HepG2 (cell line): ENCODE data around the gene CAST. TPM values are rescaled to one million over a fixed set of nuclear protein-coding genes. Genes with fewer than 3 reads are reported as not detected.

Experiments used
- ATAC-seq: fragments of 200-7000 bp; cut with Tn5 transposase; 3 replicates; pipeline ENCODE4 v1.9.1; 2020; ENCODE audit warnings: mild to moderate bottlenecking, moderate library complexity
- BruUV-seq: library from RNA; stranded (reverse); fragments of 400-500 nt; replicated peaks from 2 replicates; lab custom pipeline; 2021; lab: Mats Ljungman, UMichigan
- CTCF ChIA-PET: fragments of 300-600 bp; formaldehyde crosslinking; extraction: SDS; loops from one replicate; lab custom pipeline; 2021; ENCODE audit warnings: low total read pairs, inconsistent platforms, low intra/inter-chr PET ratio; lab: Yijun Ruan, JAX
- POLR2A ChIA-PET: fragments of 350-600 bp; sonication (Branson Sonifier 250); formaldehyde crosslinking; loops from one replicate; lab custom pipeline; 2020; ENCODE audit warnings: antibody characterized with exemption, inconsistent platforms; lab: Yijun Ruan, JAX
- DNase-seq: peaks from one replicate; pipeline ENCODE4 v3.0.0-alpha.2; 2015; ENCODE audit warnings: low spot score
- FAIRE-seq: peaks from 3 replicates; lab custom pipeline; 2011; peaks lifted over from hg19 to GRCh38; lab: Jason Lieb, UNC
- H2AFZ ChIP-seq: one replicate; pipeline ENCODE4 v1.6.1; 2011; ENCODE audit warnings: low read length, inconsistent platforms
- H3K27ac ChIP-seq: fragments of 300-600 bp; 3 replicates; pipeline ENCODE4 v1.8.0; 2011; ENCODE audit warnings: mixed run types, mild to moderate bottlenecking, mixed read lengths, low read length, inconsistent platforms; ENCODE audit not compliant: insufficient read depth; ENCODE audit errors: extremely low read length
- H3K27me3 ChIP-seq, 2 experiments: fragments of 200-600 bp in 1 of 2; 2 replicates in 1 of 2; 3 replicates in 1 of 2; pipeline versions ENCODE4 v1.6.0 to v1.8.0; 2011; ENCODE audit warnings: low read length in 2 of 2, mild to moderate bottlenecking in 2 of 2, moderate library complexity in 2 of 2, inconsistent platforms in 1 of 2; ENCODE audit not compliant: insufficient read depth in 2 of 2, control insufficient read depth in 1 of 2
- H3K36me3 ChIP-seq, 2 experiments: fragments of 200-600 bp in 1 of 2; replicated peaks in 1 of 2; 2 replicates in 1 of 2; 3 replicates in 1 of 2; pipeline versions ENCODE4 v1.5.1 to v1.8.0; 2011; ENCODE audit warnings: low read length in 2 of 2, inconsistent platforms in 1 of 2; ENCODE audit not compliant: insufficient read depth in 2 of 2, control insufficient read depth in 1 of 2
- H3K4me1 ChIP-seq: 2 replicates; pipeline ENCODE4 v1.5.1; 2012; ENCODE audit warnings: low read length, inconsistent platforms; ENCODE audit not compliant: insufficient read depth
- H3K4me2 ChIP-seq: 2 replicates; pipeline ENCODE4 v1.6.0; 2011; ENCODE audit warnings: low read depth, low read length, inconsistent platforms
- H3K4me3 ChIP-seq, 3 experiments: fragments of 200-600 bp in 1 of 3; sonication (generic), shearing (Covaris generic) in 1 of 3; replicated peaks in 1 of 3; 2 replicates each; pipeline ENCODE4 v1.5.1; 2011 to 2016; ENCODE audit warnings: low read length in 3 of 3, inconsistent platforms in 2 of 3, low read depth in 2 of 3, mild to moderate bottlenecking in 2 of 3, control low read depth in 1 of 3, mixed read lengths in 1 of 3; ENCODE audit not compliant: insufficient read depth in 1 of 3
- H3K79me2 ChIP-seq: one replicate; pipeline ENCODE4 v1.6.1; 2011; ENCODE audit warnings: low read length, inconsistent platforms; ENCODE audit not compliant: insufficient read depth
- H3K9ac ChIP-seq: 2 replicates; pipeline ENCODE4 v1.6.0; 2011; ENCODE audit warnings: mild to moderate bottlenecking, low read depth, low read length, inconsistent platforms; ENCODE audit not compliant: insufficient read depth
- H3K9me3 ChIP-seq: 2 replicates; pipeline ENCODE4 v1.5.1; 2012; ENCODE audit warnings: mild to moderate bottlenecking, low read length
- H4K20me1 ChIP-seq: 2 replicates; pipeline ENCODE4 v1.6.0; 2011; ENCODE audit warnings: inconsistent platforms, mild to moderate bottlenecking, low read length, moderate library complexity; ENCODE audit not compliant: insufficient read depth
- NCOA5 ChIP-seq: sonication (generic); formaldehyde crosslinking; IDR thresholded peaks from 2 replicates; pipeline ENCODE4 v1.4.0; 2020; ENCODE audit warnings: missing genetic modification reagents
- RFX5 ChIP-seq: IDR thresholded peaks from 2 replicates; pipeline ENCODE4 v1.6.1; 2011; ENCODE audit warnings: low read depth, low read length, improper control_type of control experiment
- YY1 ChIP-seq: IDR thresholded peaks from 2 replicates; pipeline ENCODE4 v1.6.1; 2011; ENCODE audit warnings: low read length, low read depth, moderate library complexity, mild to moderate bottlenecking; ENCODE audit not compliant: insufficient read depth, insufficient replicate concordance
- ZNF12 ChIP-seq: sonication (generic); formaldehyde crosslinking; IDR thresholded peaks from 2 replicates; pipeline ENCODE4 v1.5.0; 2020; ENCODE audit warnings: missing genetic modification reagents
- ZNF17 ChIP-seq: sonication (generic); formaldehyde crosslinking; IDR thresholded peaks from 2 replicates; pipeline ENCODE4 v1.5.0; 2020; ENCODE audit warnings: mild to moderate bottlenecking, missing genetic modification reagents
- ZNF350 ChIP-seq: sonication (generic); formaldehyde crosslinking; IDR thresholded peaks from 2 replicates; pipeline ENCODE4 v1.4.0; 2020; ENCODE audit warnings: mild to moderate bottlenecking, low read depth, missing genetic modification reagents, borderline replicate concordance
- ZNF552 ChIP-seq: sonication (generic); formaldehyde crosslinking; IDR thresholded peaks from 2 replicates; pipeline ENCODE4 v1.9.0; 2022; ENCODE audit warnings: missing genetic modification reagents, mild to moderate bottlenecking, borderline replicate concordance
- ZNF724P ChIP-seq: sonication (generic); formaldehyde crosslinking; IDR thresholded peaks from 2 replicates; pipeline ENCODE4 v1.8.0; 2022; ENCODE audit warnings: missing genetic modification reagents, borderline replicate concordance
- WGBS: methylation state at CpG from one replicate; pipeline ENCODE4 v1.1.6; 2017; ENCODE audit warnings: low lambda C conversion rate; 5-methylcytosine and 5-hydroxymethylcytosine counted together
- in situ Hi-C: cut with HindIII; loops from 2 replicates; pipeline ENCODE4 v1.10.0; 2017; ENCODE audit warnings: low pct_unique_long_range_greater_than_20kb; ENCODE audit not compliant: extremely low pct_ligation_motif_present
- intact Hi-C: fragments of 100-400 bp; cut with micrococcal nuclease; formaldehyde crosslinking; loops from one replicate; pipeline ENCODE4 v1.10.0; 2022; ENCODE audit not compliant: unreplicated experiment
- polyA plus RNA-seq, 8 experiments: library from polyadenylated mRNA; depleted of rRNA in 3 of 8; stranded (reverse) in 7 of 8; unstranded in 1 of 8; fragments of >200 nt; fragmentation: Illumina TruSeq in 4 of 8; extraction: Trizol in 4 of 8; gene quantifications; 2 replicates each; pipeline versions ENCODE4 v1.2.1 to v1.2.3, GENCODE V29; 2011 to 2016; ENCODE audit warnings: low read depth in 4 of 8, missing spikeins in 1 of 8, mixed read lengths in 1 of 8; ENCODE audit not compliant: insufficient read depth in 1 of 8
- total RNA-seq, 5 experiments: library from RNA; depleted of rRNA; stranded (reverse); fragments of >200 nt; fragmentation: Illumina TruSeq; extraction: Trizol; gene quantifications; 2 replicates each; pipeline ENCODE4 v1.2.3, GENCODE V29; 2016; ENCODE audit warnings: low read depth in 1 of 5
- TF ChIP-seq, protein P1 (sequence below): sonication (generic); formaldehyde crosslinking; IDR thresholded peaks from 2 replicates; pipeline ENCODE4 v1.5.0; 2020; ENCODE audit warnings: mild to moderate bottlenecking, low read depth, missing genetic modification reagents, borderline replicate concordance
- TF ChIP-seq, protein P2 (sequence below): sonication (generic); formaldehyde crosslinking; IDR thresholded peaks from 2 replicates; pipeline ENCODE4 v1.4.0; 2020; ENCODE audit warnings: mild to moderate bottlenecking, low read depth, missing genetic modification reagents

Gene CAST
- total and polyA plus RNA-seq, 2 of the 13 experiments (the other 11 are each of a cell fraction or from before 2014, with no cell fraction given): 42.1 to 67.6 TPM

DNA sequence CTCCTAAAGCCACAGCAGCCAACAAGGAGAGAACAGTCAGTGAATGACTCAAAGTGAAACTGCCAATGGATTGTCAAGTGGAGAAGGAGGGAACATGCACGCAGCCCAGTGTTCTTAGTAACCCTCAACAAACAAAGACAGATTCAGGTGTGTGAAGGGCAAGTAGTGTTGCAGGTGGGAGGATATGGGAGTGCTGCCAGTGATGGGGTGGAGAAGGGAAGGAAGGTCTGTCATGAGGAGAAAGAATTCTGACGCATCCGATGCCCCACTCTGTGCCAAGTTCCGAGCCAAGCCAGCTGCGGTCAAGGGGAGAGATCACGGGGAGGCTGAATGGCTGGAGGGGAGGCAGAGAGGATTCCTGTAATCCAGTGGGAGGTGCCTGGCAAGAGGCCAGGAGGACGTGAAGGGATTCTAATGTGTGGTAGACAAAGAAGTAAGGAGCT lies 56.5 kb downstream of the CAST start:
- no TSS peak for BruUV-seq
- H3K79me2 ChIP-seq: peaks cover 35% of the 10 kb centered on the region
- POLR2A ChIA-PET: no interaction called here
- peaks cover 28% of the 10 kb centered on the region for H3K4me1 ChIP-seq
- ATAC-seq (no peak), DNase-seq (no peak), FAIRE-seq (no peak)
- in situ Hi-C loops (no loop called here), intact Hi-C loops (no loop called here)
- H4K20me1 ChIP-seq: peaks cover 5% of the 10 kb centered on the region; the same call in 1 of the 2 replicates
- H3K27ac ChIP-seq: no peak overlapping the region
- H3K9ac ChIP-seq: no peak overlapping the region
- no peak for TF ChIP-seq YY1
- TF ChIP-seq ZNF724P (CRISPR knock-in tag): no peak
- no peak for TF ChIP-seq ZNF12
- no peak for TF ChIP-seq ZNF17 (CRISPR knock-in tag)
- TF ChIP-seq ZNF350 (CRISPR knock-in tag): no peak
- TF ChIP-seq, protein P1, sequence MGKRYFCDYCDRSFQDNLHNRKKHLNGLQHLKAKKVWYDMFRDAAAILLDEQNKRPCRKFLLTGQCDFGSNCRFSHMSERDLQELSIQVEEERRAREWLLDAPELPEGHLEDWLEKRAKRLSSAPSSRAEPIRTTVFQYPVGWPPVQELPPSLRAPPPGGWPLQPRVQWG (CRISPR knock-in tag): no peak
- TF ChIP-seq NCOA5 (CRISPR knock-in tag): no peak
- TF ChIP-seq, protein P2, sequence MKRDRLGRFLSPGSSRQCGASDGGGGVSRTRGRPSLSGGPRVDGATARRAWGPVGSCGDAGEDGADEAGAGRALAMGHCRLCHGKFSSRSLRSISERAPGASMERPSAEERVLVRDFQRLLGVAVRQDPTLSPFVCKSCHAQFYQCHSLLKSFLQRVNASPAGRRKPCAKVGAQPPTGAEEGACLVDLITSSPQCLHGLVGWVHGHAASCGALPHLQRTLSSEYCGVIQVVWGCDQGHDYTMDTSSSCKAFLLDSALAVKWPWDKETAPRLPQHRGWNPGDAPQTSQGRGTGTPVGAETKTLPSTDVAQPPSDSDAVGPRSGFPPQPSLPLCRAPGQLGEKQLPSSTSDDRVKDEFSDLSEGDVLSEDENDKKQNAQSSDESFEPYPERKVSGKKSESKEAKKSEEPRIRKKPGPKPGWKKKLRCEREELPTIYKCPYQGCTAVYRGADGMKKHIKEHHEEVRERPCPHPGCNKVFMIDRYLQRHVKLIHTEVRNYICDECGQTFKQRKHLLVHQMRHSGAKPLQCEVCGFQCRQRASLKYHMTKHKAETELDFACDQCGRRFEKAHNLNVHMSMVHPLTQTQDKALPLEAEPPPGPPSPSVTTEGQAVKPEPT: no peak
- no peak for TF ChIP-seq RFX5
- no peak for TF ChIP-seq ZNF552 (CRISPR knock-in tag)
- no peak overlapping the region for H3K4me2 ChIP-seq
- 95% methylated on average over 7 of the region's 7 CpGs for WGBS
- H3K36me3 ChIP-seq: no peaks in the 10 kb centered on the region
- no peak overlapping the region for H3K4me3 ChIP-seq
- CTCF ChIA-PET: no interaction called here
- H2AFZ ChIP-seq: no peak overlapping the region
- H3K9me3 ChIP-seq: no peaks in the 10 kb centered on the region
- H3K27me3 ChIP-seq: no peaks in the 10 kb centered on the region
